GM18858 (cell line): Measurements from ENCODE around the gene CYP26A1.

Experiments used
- ATAC-seq: cut with Tn5 transposase; IDR thresholded peaks from one replicate; pipeline ENCODE4 v1.9.1; 2021; ENCODE audit not compliant: unreplicated experiment

The CYP26A1 gene, protein sequence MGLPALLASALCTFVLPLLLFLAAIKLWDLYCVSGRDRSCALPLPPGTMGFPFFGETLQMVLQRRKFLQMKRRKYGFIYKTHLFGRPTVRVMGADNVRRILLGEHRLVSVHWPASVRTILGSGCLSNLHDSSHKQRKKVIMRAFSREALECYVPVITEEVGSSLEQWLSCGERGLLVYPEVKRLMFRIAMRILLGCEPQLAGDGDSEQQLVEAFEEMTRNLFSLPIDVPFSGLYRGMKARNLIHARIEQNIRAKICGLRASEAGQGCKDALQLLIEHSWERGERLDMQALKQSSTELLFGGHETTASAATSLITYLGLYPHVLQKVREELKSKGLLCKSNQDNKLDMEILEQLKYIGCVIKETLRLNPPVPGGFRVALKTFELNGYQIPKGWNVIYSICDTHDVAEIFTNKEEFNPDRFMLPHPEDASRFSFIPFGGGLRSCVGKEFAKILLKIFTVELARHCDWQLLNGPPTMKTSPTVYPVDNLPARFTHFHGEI

DNA sequence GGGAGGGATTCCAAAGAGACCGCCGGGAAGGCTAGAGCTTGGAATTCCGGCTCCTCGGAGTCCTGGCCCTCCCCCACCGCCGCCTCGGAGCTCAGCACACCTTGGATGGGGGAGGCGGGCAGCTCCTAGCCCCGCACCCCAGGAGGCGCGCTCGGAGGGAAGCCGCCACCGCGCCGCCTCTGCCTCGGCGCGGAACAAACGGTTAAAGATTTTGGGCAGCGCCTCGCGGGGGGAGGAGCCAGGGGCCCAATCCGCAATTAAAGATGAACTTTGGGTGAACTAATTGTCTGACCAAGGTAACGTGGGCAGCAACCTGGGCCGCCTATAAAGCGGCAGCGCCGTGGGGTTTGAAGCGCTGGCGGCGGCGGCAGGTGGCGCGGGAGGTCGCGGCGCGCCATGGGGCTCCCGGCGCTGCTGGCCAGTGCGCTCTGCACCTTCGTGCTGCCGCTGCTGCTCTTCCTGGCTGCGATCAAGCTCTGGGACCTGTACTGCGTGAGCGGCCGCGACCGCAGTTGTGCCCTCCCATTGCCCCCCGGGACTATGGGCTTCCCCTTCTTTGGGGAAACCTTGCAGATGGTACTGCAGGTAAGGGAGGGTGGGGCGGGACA lies at the start of gene CYP26A1:
CYP26A1 (plus strand) TSS at position 355 of the 608 bp plus-strand sequence; CDS start at position 397, 42 bp downstream.
- ATAC-seq: no peak

DNA sequence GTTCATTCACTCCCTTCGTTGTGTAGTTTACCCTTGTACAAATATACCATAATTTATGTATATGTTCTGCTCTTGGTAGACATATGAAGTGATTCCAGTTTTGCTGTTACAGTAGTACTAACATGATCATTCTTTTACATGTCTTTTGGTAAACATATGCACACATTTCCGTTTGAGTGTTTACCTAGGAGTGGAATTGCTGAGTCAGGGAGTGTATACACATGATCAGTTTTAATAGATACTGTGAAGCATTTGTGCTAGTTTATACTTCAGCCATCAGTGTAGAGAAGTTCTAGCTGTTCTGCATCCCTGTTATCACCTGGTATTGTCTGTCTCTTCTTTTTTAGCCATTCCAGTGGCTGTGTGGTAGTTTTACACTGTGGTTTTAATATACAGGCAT lies 47.6 kb upstream of the CYP26A1 start:
- ATAC-seq: no peak

DNA sequence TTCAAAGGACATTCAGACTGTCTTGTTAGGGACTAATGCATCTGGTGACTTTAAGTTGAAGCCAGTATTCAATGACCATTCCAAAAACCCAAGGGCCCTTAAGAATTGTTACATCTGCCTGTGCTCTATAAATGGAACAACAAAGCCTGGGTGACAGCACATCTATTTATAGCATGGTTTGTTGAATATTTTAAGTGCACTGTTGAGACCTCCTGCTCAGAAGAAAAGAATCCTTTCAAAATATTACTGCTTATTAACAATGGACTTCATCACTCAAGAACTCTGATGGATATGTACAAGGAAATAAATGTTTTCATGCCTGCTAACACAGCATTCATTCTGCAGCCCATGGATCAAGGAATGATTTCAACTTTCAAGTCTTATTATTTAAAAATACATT lies 46.2 kb upstream of the CYP26A1 start:
- no peak for ATAC-seq

DNA sequence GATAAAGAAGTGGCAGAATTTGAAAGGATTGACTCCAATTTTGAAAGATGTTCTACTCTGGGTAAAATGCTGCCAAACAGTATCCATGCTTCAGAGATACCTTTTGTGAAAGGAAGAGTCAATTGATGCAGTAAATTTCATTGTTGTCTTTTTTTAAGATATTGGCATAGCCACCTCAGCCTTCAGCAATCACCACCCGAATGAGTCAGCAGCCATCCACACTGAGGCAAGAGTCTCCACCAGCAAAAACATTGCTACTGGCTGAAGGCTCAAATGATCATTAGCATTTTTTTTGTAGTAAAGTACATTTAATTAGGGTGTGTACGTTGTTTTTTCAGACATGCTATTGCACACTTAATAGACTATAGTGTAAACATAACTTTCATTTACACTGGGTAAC lies 44.8 kb upstream of the CYP26A1 start:
- ATAC-seq: no peak

DNA sequence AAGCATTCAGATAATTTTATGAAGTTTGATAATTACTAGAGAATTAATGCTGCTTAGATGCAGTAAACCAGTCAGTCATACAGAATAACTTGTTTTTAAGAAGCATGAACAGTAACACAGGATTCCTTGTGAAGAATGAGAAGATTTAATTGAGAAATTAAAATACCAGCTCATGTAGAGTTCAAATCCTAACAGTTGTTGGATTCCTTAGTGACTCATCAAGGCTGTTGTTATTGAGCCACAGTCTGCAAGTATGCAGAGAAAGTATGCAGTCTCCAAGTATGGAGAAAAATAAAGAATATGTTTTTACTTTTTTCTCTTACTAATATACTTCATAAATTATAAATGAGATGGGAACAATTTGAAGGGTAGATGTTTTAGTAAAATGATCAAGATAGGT lies 43.3 kb upstream of the CYP26A1 start:
- no peak for ATAC-seq

DNA sequence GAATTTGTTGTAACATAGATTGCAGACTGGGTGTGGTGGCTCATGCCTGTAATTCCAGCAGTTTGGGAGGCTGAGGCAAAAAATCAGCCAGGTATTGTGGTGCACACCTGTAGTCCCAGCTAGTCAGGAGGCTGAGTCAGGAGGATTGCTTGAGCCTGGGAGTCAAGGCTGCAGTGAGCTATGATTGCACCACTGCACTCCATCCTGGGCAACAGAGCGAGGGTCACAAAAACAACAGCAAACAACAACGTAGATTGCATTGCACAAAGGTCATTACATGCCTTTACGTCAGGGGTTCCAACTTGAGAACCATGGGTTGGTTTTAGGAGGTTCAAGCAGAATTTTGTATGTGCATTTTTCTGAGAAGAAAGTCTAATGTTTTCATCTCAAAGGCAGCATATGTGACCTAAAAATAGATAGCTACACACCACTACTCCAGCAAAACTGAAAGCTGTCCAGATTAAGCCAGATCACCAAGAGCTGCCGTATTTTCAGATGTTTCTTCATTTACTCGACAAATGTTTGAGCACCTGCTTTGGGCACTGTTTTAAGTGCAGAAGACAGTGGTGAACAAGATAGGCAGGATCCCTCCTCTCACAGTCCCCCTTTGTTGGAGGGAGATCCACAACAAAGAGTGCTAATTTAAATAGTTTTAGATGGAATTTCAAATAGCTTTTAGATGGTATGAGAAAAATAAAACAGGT lies 41.4 kb upstream of the CYP26A1 start:
- ATAC-seq: no peak

DNA sequence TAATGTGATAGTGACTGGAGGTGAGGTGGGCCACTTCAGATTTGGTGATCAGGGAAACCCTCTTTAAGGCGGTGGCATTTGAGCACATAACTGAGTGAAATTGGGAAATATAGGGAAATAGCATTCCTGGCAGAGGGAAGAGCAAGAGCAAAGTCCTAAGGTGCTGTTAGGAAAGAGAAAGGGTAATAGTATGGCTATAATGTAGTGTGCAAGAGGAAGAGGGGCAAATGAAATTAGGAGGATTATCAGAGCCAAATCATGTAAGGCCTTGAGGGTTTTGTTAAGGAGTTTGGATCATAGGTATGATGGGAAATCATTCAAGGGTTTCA lies 40.9 kb upstream of the CYP26A1 start:
- ATAC-seq: no peak

DNA sequence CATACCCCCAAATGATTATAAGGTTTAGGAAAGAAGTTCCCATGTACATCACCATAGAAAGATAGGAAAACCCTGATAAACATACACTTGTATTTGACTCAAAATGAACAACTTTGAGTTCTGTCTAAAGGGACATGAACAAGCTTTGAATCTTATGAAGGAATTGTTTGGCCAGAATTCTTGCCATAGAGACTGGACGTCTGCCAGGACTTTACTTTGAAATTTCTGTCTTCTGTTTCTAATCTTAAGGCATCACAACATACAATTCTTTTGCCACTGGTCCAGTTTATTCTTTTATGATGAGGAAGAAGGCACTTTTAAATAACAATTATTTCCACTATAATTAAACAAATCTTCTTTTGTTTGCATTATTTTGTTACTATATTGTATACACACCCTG lies 39.3 kb upstream of the CYP26A1 start:
- ATAC-seq: no peak

DNA sequence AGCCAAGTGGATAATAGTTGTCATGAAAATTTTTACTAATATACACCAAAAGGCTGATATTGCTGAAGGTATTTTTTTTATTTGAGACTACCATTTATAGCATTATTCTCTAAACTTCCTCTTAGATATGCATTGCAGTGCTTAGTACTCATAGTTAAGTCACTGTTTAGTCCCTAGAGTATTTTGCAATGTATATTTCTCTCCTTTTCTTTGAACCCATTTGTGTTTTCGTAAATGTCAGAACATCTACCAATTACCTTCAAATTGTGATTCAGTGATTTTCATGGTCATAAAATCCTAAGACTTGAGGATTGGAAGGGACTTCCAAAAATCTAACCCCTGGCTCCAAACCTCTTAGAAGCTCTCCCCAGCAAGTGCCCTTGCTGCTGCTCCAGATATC lies 34.6 kb upstream of the CYP26A1 start:
- no peak for ATAC-seq

DNA sequence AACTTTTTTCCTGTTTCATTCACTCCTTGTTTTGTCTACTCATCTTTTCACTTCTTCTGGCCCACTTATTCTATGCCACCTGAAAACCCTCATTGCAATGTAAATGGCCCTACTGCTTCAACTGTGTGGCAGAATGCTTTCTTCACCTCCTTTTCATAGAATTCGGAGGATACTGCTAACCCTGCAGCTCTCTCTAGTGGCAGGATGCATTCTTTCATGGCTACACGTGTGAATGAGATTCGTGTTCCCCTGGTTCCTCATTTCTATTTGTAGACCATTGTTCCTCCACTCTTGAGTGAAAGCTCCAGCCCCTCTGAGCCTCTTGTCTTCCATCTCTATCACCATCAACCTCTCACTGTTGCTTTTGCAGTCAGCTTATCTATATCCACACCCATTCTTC lies 34.0 kb upstream of the CYP26A1 start:
- ATAC-seq: no peak

DNA sequence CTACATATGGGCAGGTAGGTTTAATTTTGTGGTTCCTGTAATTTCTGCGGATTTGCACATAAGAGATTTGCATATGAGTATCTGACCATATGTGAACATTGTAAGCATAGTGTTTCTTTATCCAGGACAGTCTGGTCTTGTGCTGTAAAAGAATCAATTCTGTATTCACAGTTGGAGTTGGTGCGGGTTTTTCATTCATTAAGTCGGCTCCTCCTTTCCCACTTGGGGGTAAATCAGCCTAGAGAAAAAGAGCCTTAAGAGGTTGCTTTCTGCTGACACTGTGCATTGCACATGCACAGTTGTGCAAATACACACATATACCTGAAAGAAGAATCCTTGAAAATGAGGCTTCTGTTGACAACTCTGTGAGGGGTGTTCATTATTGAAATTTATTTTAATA lies 19.2 kb upstream of the CYP26A1 start:
- ATAC-seq: no peak

DNA sequence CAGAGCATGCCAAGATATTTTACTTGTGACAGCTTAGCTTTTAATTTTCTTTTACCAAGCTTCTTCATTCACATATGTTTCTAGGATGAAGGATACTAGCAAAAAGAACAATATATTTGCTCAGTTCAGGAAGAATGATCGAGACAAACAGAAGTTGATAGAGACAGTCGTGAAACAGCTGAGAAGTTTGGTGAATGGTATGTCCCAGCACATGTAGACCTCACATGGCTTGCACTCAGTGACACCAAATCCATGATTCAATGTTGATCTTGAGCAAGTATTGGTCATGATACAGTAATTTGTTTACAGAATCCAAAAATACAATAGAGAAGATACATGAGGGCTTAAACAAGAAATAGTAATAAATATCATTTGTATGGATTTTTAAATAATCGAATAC lies 15.6 kb upstream of the CYP26A1 start:
- ATAC-seq: no peak

DNA sequence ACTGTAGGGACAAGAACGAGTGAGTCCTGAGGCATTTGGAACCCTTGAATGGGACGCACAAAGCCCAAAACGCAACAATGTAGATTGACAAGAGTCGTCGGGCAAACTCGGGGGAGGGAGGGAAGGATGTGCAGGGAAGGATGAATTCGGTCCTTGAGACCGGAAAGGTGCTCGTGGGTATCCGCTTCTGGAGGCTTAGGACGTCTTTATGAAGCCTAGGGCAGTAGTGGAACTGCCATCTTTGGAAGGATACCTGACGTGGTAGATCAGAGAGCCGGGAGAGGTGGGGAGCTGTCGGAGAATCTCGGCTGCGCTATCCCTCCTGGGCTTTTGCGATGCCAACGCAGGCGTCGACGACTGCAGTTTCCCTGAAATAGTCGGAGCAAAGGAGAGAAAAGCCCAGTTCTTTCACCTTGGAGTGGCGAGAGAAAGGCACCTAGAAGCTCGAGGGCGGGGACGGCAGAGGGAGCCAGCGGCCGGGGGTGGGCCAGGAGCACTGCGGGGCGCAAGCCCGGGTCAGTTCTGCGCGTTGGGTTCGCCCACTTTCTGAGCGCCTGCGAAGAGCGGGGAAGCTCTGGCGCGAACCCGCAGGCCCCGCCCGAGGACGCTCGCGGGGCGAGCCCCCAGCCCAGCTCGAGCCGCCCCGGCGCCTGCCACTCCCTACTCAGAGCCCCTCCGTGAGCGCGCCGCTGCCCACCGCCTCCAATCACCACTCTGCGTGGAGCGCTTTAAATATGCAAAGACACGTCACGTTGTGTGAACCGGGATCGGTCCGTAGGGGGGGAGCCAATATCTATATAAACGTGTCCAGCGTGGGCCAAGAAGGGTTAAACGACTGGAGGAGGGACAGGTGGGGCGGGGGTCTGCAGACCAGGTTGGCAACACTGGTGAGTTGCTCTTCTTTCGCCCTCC lies 13.5 kb upstream of the CYP26A1 start, which contains the start of gene CYP26C1:
CYP26C1 (plus strand) TSS at position 824 of the 912 bp plus-strand sequence. CDS start 466 bp downstream, outside the sequence.
- no peak for ATAC-seq

DNA sequence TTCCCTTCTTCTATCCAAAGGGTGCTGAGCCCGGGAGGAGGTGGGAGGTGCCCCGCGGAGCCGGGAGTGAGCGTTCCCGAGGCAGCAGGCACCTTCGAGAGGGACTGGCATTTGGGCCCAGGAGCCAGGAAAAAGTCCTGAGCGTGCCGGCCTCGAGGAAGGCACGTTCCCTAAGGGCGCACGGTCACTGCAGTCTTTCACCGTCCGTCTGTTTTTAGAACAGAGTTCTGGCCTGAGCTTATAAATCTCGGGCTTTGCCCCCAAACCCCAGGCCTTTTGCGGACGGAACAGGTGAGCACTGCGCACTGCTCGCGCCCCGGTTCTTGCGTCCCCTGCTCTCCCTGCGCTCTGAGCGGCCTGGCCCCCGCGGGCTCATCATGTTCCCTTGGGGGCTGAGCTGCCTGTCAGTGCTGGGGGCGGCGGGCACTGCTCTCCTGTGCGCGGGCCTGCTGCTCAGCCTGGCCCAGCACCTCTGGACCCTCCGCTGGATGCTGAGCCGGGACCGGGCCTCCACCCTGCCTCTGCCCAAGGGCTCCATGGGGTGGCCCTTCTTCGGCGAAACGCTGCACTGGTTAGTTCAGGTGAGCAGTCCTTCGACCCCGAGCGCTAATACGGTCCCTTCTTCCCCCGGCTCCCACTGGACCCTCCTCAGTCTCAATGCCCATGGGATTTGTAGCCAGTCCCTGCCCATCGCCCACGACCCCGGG lies 12.7 kb upstream of the CYP26A1 start:
- no peak for ATAC-seq

DNA sequence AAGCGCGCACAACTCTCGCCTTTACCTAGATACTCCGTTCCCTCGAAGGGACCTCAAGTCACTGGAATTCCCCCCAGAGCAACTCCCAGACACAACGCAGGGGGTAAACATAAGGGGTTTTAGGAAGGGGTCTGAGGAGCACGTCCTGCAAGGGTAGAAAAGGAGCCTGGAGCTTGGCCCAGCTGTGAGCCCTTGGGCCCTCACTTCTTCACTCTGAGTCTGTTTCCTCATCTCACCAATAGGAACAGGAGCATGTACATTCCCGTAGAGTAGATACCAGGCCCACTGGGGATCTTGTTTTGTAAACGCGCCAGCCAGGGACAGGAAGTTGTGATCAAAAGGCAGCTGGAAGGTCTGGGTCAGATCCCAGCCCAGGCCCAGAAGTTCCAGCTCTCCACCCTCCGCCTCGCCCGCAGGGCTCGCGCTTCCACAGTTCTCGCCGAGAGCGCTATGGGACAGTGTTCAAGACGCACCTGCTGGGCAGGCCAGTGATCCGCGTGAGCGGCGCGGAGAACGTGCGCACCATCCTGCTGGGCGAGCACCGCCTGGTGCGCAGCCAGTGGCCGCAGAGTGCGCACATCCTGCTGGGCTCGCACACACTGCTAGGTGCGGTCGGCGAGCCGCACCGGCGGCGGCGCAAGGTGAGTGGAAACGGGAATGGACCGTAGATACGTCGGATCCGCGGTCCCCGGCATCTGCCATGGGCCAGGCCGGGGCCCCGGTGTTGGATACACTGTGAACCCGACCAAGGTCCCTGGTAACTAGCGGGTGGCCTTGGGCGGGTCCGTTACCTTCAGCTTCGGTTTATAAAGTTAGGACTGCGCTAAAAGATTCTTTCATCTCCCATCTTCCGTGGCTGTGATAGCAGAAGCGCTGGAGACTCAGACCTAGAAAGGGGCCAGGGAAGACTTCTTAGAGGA lies 11.8 kb upstream of the CYP26A1 start:
- ATAC-seq: no peak

DNA sequence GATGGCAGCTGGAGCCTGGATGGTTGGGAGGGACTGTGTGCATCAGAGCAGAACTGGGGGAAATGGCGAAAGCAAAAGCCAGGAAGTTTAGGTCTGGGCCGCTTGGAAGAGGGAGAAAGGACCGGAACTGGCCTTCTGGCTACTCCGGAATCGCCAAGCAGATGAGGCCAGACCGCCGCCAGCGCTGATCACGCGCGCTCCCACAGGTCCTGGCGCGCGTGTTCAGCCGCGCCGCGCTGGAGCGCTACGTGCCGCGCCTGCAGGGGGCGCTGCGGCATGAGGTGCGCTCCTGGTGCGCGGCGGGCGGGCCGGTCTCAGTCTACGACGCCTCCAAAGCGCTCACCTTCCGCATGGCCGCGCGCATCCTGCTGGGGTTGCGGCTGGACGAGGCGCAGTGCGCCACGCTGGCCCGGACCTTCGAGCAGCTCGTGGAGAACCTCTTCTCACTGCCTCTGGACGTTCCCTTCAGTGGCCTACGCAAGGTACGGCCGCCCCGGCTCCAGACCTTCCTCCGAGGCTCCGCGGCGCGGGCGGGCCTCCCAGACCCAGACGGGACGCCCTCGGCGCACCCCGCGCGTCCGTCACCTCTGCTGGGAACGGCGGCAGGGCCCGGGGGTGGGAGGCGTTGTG lies 11.1 kb upstream of the CYP26A1 start:
- no peak for ATAC-seq

DNA sequence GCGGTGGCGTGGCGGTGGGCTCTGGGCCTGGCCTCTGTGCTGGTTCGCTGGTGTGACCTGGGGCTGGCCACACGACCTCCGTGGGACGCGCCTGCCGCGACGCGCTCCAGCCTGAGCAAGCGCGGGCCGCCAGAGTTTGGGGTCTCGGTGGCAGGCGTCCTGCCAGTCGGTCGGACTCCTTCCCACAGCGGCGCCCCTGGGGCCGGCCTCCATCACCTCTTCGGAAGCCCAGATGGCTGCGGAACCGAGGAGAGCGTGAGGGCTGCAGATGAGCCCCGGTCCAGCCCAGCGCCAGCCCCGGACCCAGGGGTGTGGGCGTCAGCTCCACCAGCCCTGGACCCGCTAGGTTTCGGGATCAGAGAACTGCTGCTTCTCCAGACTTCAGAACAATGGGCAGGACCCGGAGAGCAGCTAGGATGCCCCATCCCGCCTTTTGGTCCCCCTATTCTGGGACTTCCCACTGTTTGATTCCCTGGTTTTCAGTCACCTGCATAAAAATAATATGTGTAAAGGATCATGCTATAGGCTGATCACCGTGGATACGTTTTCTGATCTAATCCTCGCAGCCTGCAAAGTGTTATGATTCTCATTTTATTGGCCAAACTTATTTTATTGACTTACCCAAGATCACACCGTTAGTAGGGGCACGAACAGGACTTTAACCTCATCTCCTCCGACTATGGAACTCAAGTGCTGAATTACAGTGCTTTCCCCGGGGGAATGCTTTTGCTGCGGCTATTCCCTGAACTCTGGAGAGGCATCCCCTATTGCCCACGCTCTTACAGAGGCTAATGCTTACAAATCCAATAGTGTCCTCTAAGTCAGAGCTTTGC lies 10.3 kb upstream of the CYP26A1 start:
- ATAC-seq: no peak
